T-helper 9 cell (primary cell): Measurements from ENCODE around the gene PSMA6.
"Not testable (repeated sequence)": the region's sequence is repeated elsewhere in the genome, so short reads cannot be mapped to it uniquely, and the experiment has no call there.

Experiments used
- DNase-seq: peaks from one replicate; pipeline ENCODE4 v3.0.0-alpha.2; 2020
- total RNA-seq, 2 donors: gene quantifications; one replicate each; lab custom pipeline; 2026; lab: John Stamatoyannopoulos, UW

PSMA6 gene
- 9.1 to 19.8 reads per million in 2 donors for total RNA-seq

- peak; percentile 97 for DNase-seq
Observed at GRCh38 chr14:35292051-35292769, at the start of gene PSMA6. Gene PSMA6 (plus strand): TSS chr14:35292382. CDS start chr14:35292477, 95 bp downstream.

- DNase-seq: no peak
Observed at GRCh38 chr14:35242599-35243311, 49.4 kb upstream of the PSMA6 start.

GRCh38 chr14:35243956-35244355, 48.2 kb upstream of the PSMA6 start:
- DNase-seq: no peak

GRCh38 chr14:35244542-35244941, 47.6 kb upstream of the PSMA6 start:
- DNase-seq: no peak

- no peak for DNase-seq
Observed at GRCh38 chr14:35245051-35245450, 47.1 kb upstream of the PSMA6 start.

GRCh38 chr14:35247777-35248475, 44.3 kb upstream of the PSMA6 start:
- DNase-seq: no peak

- DNase-seq: no peak
Observed at GRCh38 chr14:35248476-35248788, 43.8 kb upstream of the PSMA6 start.

- DNase-seq: no peak
Observed at GRCh38 chr14:35250319-35250718, 41.9 kb upstream of the PSMA6 start.

GRCh38 chr14:35252451-35252868, 39.7 kb upstream of the PSMA6 start:
- DNase-seq: no peak

- DNase-seq: not testable (repeated sequence)
Observed at GRCh38 chr14:35253056-35253455, 39.1 kb upstream of the PSMA6 start.

- DNase-seq: not testable (repeated sequence)
Observed at GRCh38 chr14:35254034-35254622, 38.1 kb upstream of the PSMA6 start.

- DNase-seq: no peak
Observed at GRCh38 chr14:35254736-35255135, 37.4 kb upstream of the PSMA6 start.

- DNase-seq: no peak
Observed at GRCh38 chr14:35255711-35256110, 36.5 kb upstream of the PSMA6 start.

GRCh38 chr14:35257809-35258208, 34.4 kb upstream of the PSMA6 start:
- no peak for DNase-seq

GRCh38 chr14:35258420-35258819, 33.8 kb upstream of the PSMA6 start:
- no peak for DNase-seq

- DNase-seq: no peak
Observed at GRCh38 chr14:35261774-35262173, 30.4 kb upstream of the PSMA6 start.

- no peak for DNase-seq
Observed at GRCh38 chr14:35262436-35262835, 29.7 kb upstream of the PSMA6 start.

GRCh38 chr14:35268946-35269345, 23.2 kb upstream of the PSMA6 start:
- DNase-seq: no peak

- DNase-seq: no peak
Observed at GRCh38 chr14:35274805-35275204, 17.4 kb upstream of the PSMA6 start.

GRCh38 chr14:35277179-35277578, 15.0 kb upstream of the PSMA6 start:
- DNase-seq: no peak

GRCh38 chr14:35279369-35279768, 12.8 kb upstream of the PSMA6 start:
- no peak for DNase-seq

GRCh38 chr14:35281341-35281740, 10.8 kb upstream of the PSMA6 start:
- no peak for DNase-seq

GRCh38 chr14:35284506-35284905, 7.7 kb upstream of the PSMA6 start:
- no peak for DNase-seq
